Endothelial cell of umbilical vein (primary cell): ENCODE data around the gene TSPAN15. TPM values are rescaled to one million over a fixed set of nuclear protein-coding genes. Genes with fewer than 3 reads are reported as not detected.

Experiments used
- BruUV-seq: library from RNA; stranded (reverse); fragments of 400-500 nt; replicated peaks from 2 replicates; lab custom pipeline; 2021; lab: Mats Ljungman, UMichigan
- CTCF ChIA-PET: fragments of 300-600, 350-600 bp; sonication (Branson Sonifier 250); formaldehyde crosslinking; loops from one replicate; lab custom pipeline; 2021; ENCODE audit warnings: antibody characterized with exemption, inconsistent platforms; lab: Charles Lee
- POLR2A ChIA-PET: fragments of 300-600, 350-600 bp; sonication (Branson Sonifier 250); formaldehyde crosslinking; loops from one replicate; lab custom pipeline; 2021; ENCODE audit warnings: antibody characterized with exemption, inconsistent platforms; lab: Charles Lee
- DNase-seq: peaks from one replicate; pipeline ENCODE4 v3.0.0-alpha.2; 2011; ENCODE audit warnings: low read depth, low spot score
- FAIRE-seq: peaks from 2 replicates; lab custom pipeline; 2011; peaks lifted over from hg19 to GRCh38; lab: Jason Lieb, UNC
- H2AFZ ChIP-seq: 2 replicates; pipeline ENCODE4 v1.6.0; 2012; ENCODE audit warnings: low read depth, low read length, control low read depth, inconsistent platforms
- H3K27ac ChIP-seq: 2 replicates; pipeline ENCODE4 v1.5.1; 2011; ENCODE audit warnings: low read depth, mild to moderate bottlenecking, control low read depth, low read length, moderate library complexity; ENCODE audit not compliant: insufficient read depth
- H3K27me3 ChIP-seq, 2 experiments: 2 replicates each; pipeline versions ENCODE4 v1.6.0 to v1.6.1; 2011; ENCODE audit warnings: low read length in 2 of 2, mixed read lengths in 1 of 2; ENCODE audit not compliant: control insufficient read depth in 2 of 2, insufficient read depth in 2 of 2
- H3K36me3 ChIP-seq, 2 experiments: 2 replicates in 1 of 2; 3 replicates in 1 of 2; pipeline ENCODE4 v1.5.1; 2011; ENCODE audit warnings: low read length in 2 of 2, mild to moderate bottlenecking in 1 of 2, moderate library complexity in 1 of 2; ENCODE audit not compliant: control insufficient read depth in 2 of 2, insufficient read depth in 2 of 2; ENCODE audit errors: extremely low read depth in 1 of 2
- H3K4me1 ChIP-seq: 3 replicates; pipeline ENCODE4 v1.5.1; 2011; ENCODE audit warnings: mild to moderate bottlenecking, low read length; ENCODE audit not compliant: control insufficient read depth, insufficient read depth; ENCODE audit errors: extremely low read depth
- H3K4me2 ChIP-seq: 2 replicates; pipeline ENCODE4 v1.6.1; 2011; ENCODE audit warnings: low read length, control low read depth, mixed read lengths; ENCODE audit not compliant: insufficient read depth
- H3K4me3 ChIP-seq, 3 experiments: fragments of 200-600 bp in 1 of 3; sonication (generic), shearing (Covaris generic) in 1 of 3; replicated peaks in 1 of 3; 2 replicates each; pipeline ENCODE4 v1.5.1; 2011 to 2016; ENCODE audit warnings: control low read depth in 3 of 3, low read length in 3 of 3, mild to moderate bottlenecking in 2 of 3, inconsistent platforms in 1 of 3, low read depth in 1 of 3, moderate library complexity in 1 of 3; ENCODE audit not compliant: insufficient read depth in 1 of 3
- H3K79me2 ChIP-seq: 2 replicates; pipeline ENCODE4 v1.6.0; 2012; ENCODE audit warnings: low read length, inconsistent platforms; ENCODE audit not compliant: control insufficient read depth, insufficient read depth
- H3K9ac ChIP-seq: replicated peaks from 2 replicates; pipeline ENCODE3; 2011; ENCODE audit warnings: low read length, control low read depth; ENCODE audit not compliant: insufficient read depth; ENCODE audit errors: extremely low read depth
- H3K9me1 ChIP-seq: replicated peaks from 3 replicates; pipeline ENCODE4 v1.6.0; 2011; ENCODE audit warnings: mild to moderate bottlenecking, low read length; ENCODE audit not compliant: control insufficient read depth, insufficient read depth; ENCODE audit errors: extremely low read depth
- H3K9me3 ChIP-seq: replicated peaks from 2 replicates; pipeline ENCODE4 v1.5.1; 2012; ENCODE audit warnings: low read length, inconsistent platforms; ENCODE audit not compliant: control insufficient read depth, insufficient read depth
- H4K20me1 ChIP-seq: replicated peaks from 2 replicates; pipeline ENCODE3; 2011; ENCODE audit warnings: mild to moderate bottlenecking, low read length; ENCODE audit not compliant: control insufficient read depth, insufficient read depth; ENCODE audit errors: extremely low read depth
- EZH2 ChIP-seq: IDR thresholded peaks from 2 replicates; pipeline ENCODE4 v1.6.1; 2012; ENCODE audit warnings: borderline replicate concordance, low read depth, mild to moderate bottlenecking, moderate library complexity, low read length, inconsistent platforms; ENCODE audit not compliant: severe bottlenecking
- GATA2 ChIP-seq: IDR thresholded peaks from 2 replicates; pipeline ENCODE4 v1.7.0; 2011; ENCODE audit warnings: low read depth, mild to moderate bottlenecking, moderate library complexity, mixed read lengths, low read length; ENCODE audit not compliant: insufficient read length, insufficient read depth
- MYC ChIP-seq: IDR thresholded peaks from one replicate; pipeline ENCODE4 v1.6.1; 2011; ENCODE audit warnings: mild to moderate bottlenecking, low read depth, low read length
- dilution Hi-C: fragments of 300-500 bp; cut with MboI; formaldehyde crosslinking; loops from one replicate; pipeline ENCODE4 v1.15.0; 2019; ENCODE audit warnings: low sequenced_read_pairs; ENCODE audit not compliant: extremely low pct_ligation_motif_present
- intact Hi-C: fragments of 100-400 bp; cut with micrococcal nuclease; formaldehyde crosslinking; loops from one replicate; pipeline ENCODE4 v1.10.0; 2022
- polyA plus RNA-seq, 4 experiments: library from polyadenylated mRNA; depleted of rRNA in 3 of 4; stranded (reverse) in 3 of 4; unstranded in 1 of 4; fragments of >200 nt; gene quantifications; 2 replicates each; pipeline versions ENCODE4 v1.2.1 to v1.2.3, GENCODE V29; 2011 to 2012; ENCODE audit warnings: missing spikeins in 1 of 4
- total RNA-seq: library from RNA; stranded (reverse); gene quantifications from 2 replicates; pipeline ENCODE4 v1.2.3, GENCODE V29; 2021
- TF ChIP-seq, protein P1 (sequence below), 2 donors: IDR thresholded peaks; 1 replicate in 1 of 2; 2 replicates in 1 of 2; pipeline ENCODE4 v1.5.1; 2011; ENCODE audit warnings: low read length in 2 of 2, mild to moderate bottlenecking in 2 of 2, moderate library complexity in 2 of 2, control low read depth in 1 of 2, inconsistent platforms in 1 of 2, low read depth in 1 of 2; ENCODE audit not compliant: insufficient read depth in 1 of 2; ENCODE audit errors: extremely low read depth in 1 of 2
- TF ChIP-seq, protein P2 (sequence below): IDR thresholded peaks from 2 replicates; pipeline ENCODE4 v1.6.1; 2011; ENCODE audit not compliant: insufficient read depth, insufficient read length

TSPAN15 gene
- total and polyA plus RNA-seq, 2 donors (not counting 3 experiments of a cell fraction or from before 2014, with no cell fraction given) = 78.4 to 189 TPM

GRCh38 chr10:69516316-69516715 is 65.1 kb downstream of the TSPAN15 start:
- H3K27ac ChIP-seq = no peak overlapping the region
- no peaks in the 10 kb centered on the region for H3K4me1 ChIP-seq
- no peaks in the 10 kb centered on the region for H3K79me2 ChIP-seq
- H3K36me3 ChIP-seq = no peaks in the 10 kb centered on the region
- no peak overlapping the region for H2AFZ ChIP-seq
- BruUV-seq = no TSS peak
- no peaks in the 10 kb centered on the region for H3K9me1 ChIP-seq
- TF ChIP-seq EZH2 (no peak), MYC (no peak)
- TF ChIP-seq, protein P1, sequence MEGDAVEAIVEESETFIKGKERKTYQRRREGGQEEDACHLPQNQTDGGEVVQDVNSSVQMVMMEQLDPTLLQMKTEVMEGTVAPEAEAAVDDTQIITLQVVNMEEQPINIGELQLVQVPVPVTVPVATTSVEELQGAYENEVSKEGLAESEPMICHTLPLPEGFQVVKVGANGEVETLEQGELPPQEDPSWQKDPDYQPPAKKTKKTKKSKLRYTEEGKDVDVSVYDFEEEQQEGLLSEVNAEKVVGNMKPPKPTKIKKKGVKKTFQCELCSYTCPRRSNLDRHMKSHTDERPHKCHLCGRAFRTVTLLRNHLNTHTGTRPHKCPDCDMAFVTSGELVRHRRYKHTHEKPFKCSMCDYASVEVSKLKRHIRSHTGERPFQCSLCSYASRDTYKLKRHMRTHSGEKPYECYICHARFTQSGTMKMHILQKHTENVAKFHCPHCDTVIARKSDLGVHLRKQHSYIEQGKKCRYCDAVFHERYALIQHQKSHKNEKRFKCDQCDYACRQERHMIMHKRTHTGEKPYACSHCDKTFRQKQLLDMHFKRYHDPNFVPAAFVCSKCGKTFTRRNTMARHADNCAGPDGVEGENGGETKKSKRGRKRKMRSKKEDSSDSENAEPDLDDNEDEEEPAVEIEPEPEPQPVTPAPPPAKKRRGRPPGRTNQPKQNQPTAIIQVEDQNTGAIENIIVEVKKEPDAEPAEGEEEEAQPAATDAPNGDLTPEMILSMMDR (IDR thresholded peaks at IDR 0.05; ENCODE audit: extremely low read depth in 1 of 2, insufficient read depth in 1 of 2, low read depth in 1 of 2, low read length in 2 of 2) = peak in 1 of 2 donors; percentile 21
- TF ChIP-seq, protein P2, sequence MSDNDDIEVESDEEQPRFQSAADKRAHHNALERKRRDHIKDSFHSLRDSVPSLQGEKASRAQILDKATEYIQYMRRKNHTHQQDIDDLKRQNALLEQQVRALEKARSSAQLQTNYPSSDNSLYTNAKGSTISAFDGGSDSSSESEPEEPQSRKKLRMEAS = no peak
- dilution Hi-C loops = no loop called here
- H3K4me3 ChIP-seq = no peak overlapping the region
- no peaks in the 10 kb centered on the region for H3K9me3 ChIP-seq
- FAIRE-seq = no peak
- ChIA-PET CTCF (interaction anchor here (1.3 to 7.3 kb wide), 6 partner anchors 8 to 123 kb away, joined by 3 to 276 read pairs (median 8); no protein-coding TSS in a partner anchor), POLR2A (no interaction called here)
- intact Hi-C loops = no loop called here
- H3K4me2 ChIP-seq = no peak overlapping the region
- DNase-seq = no peak
- H3K27me3 ChIP-seq = peaks cover 0 to 2% of the 10 kb centered on the region in 2 experiments
- no peak overlapping the region for H3K9ac ChIP-seq
- no peaks in the 10 kb centered on the region for H4K20me1 ChIP-seq

DNA sequence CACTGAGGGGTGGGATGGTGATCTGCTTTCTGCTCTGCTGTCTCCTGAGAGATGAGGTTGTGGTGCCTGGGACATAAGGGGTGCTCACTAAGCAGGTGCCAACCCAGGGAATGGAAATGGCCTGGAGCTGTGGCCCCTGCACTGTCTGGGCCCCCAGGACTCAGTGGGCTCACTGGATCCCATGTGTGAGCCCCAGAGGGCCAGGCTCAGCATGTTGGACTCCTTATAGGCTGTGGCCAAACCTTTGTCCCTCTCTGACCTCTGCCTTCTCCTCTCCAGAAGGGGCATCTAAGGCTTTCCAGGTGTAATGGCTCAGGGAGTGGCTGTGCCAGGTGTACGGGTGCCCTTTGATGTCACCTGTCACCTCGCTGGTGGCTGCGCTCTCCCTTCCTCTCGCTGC is 65.5 kb downstream of the TSPAN15 start:
- no peak overlapping the region for H3K4me2 ChIP-seq
- peaks cover 0 to 2% of the 10 kb centered on the region in 2 experiments for H3K27me3 ChIP-seq
- H3K9ac ChIP-seq = no peak overlapping the region
- FAIRE-seq = no peak
- intact Hi-C loops = no loop called here
- no peak for DNase-seq
- no peak overlapping the region for H2AFZ ChIP-seq
- dilution Hi-C loops = no loop called here
- H4K20me1 ChIP-seq = no peaks in the 10 kb centered on the region
- TF ChIP-seq GATA2 = no peak
- no peak for TF ChIP-seq MYC
- no peak overlapping the region for H3K4me3 ChIP-seq
- H3K4me1 ChIP-seq = no peaks in the 10 kb centered on the region
- H3K36me3 ChIP-seq = no peaks in the 10 kb centered on the region
- ChIA-PET POLR2A (no interaction called here), CTCF (interaction anchor here (1.6 to 7.3 kb wide), 4 partner anchors 9 to 123 kb away, joined by 3 to 276 read pairs (median 16); no protein-coding TSS in a partner anchor)
- H3K79me2 ChIP-seq = no peaks in the 10 kb centered on the region
- H3K27ac ChIP-seq = no peak overlapping the region
- H3K9me3 ChIP-seq = no peaks in the 10 kb centered on the region
- no TSS peak for BruUV-seq
- no peaks in the 10 kb centered on the region for H3K9me1 ChIP-seq
